ENCODE measurements around the gene CAMK2D. TPM values are rescaled to one million over a fixed set of nuclear protein-coding genes. Genes with fewer than 3 reads are reported as not detected.

Gene CAMK2D
- total and polyA plus RNA-seq, 5 donors, result 77.2 to 177 (median 150) TPM

GRCh38 chr4:113638562-113638832, 123.0 kb downstream of the CAMK2D start:
- intact Hi-C loops (cut with DNase I), result no loop called here
- Histone ChIP-seq H3K4me3 (ENCODE audit: low read length) (no peak overlapping the region), H3K4me1 (ENCODE audit: control insufficient read depth, insufficient read depth, low read length) (peaks cover 17% of the 10 kb centered on the region), H3K27ac (ENCODE audit: low read length) (no peak overlapping the region), H3K27me3 (ENCODE audit: control insufficient read depth, insufficient read depth) (no peaks in the 10 kb centered on the region), H3K9me3 (ENCODE audit: control insufficient read depth, low read length) (no peaks in the 10 kb centered on the region)
- DNase-seq (no peak), ATAC-seq (no peak)
- WGBS, result 97% methylated on average over 3 of the region's 3 CpGs

GRCh38 chr4:113637823-113638561, 123.5 kb downstream of the CAMK2D start:
- no peaks in the 10 kb centered on the region for H3K27me3 ChIP-seq (ENCODE audit: control insufficient read depth, insufficient read depth)
- H3K27ac ChIP-seq (ENCODE audit: low read length), result no peak overlapping the region
- peaks cover 17% of the 10 kb centered on the region for H3K4me1 ChIP-seq (ENCODE audit: control insufficient read depth, insufficient read depth, low read length)
- no peak for DNase-seq
- WGBS, result 84% methylated on average over 2 of the region's 2 CpGs
- no peak overlapping the region for H3K4me3 ChIP-seq (ENCODE audit: low read length)
- ATAC-seq, result no peak
- intact Hi-C loops (cut with DNase I), result no loop called here
- no peaks in the 10 kb centered on the region for H3K9me3 ChIP-seq (ENCODE audit: control insufficient read depth, low read length)

DNA sequence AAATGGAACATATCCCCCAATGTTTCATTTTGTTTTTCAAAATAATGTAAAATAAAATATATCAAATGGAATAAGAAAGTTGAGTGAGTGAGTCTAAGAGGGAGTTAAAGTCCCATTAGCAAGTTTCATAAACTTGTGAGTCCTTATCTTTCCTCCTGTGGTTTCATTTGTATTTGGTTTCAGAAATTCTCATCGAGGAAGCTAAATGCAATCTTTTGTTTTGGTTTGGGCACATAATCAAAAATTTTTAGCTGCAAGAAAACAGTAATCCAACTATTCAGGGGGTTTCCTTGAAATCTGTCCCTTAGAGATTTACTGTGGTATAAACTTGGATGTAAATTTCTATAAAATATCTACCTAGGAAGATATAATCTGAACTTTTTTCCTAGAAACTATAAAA, 124.2 kb downstream of the CAMK2D start:
- ATAC-seq, result no peak
- Histone ChIP-seq H3K27me3 (ENCODE audit: control insufficient read depth, insufficient read depth) (no peaks in the 10 kb centered on the region), H3K4me3 (ENCODE audit: low read length) (no peak overlapping the region), H3K9me3 (ENCODE audit: control insufficient read depth, low read length) (no peaks in the 10 kb centered on the region), H3K4me1 (ENCODE audit: control insufficient read depth, insufficient read depth, low read length) (peaks cover 14% of the 10 kb centered on the region), H3K27ac (ENCODE audit: low read length) (no peak overlapping the region)
- intact Hi-C loops (cut with DNase I), result no loop called here
- DNase-seq, result no peak
- 1% methylated on average over 1 of the region's 1 CpG for WGBS

GRCh38 chr4:113636877-113637276, 124.7 kb downstream of the CAMK2D start:
- peak overlapping the region; percentile 58 for H3K27ac ChIP-seq (ENCODE audit: low read length)
- intact Hi-C loops (cut with DNase I), result no loop called here
- DNase-seq, result no peak
- no peaks in the 10 kb centered on the region for H3K9me3 ChIP-seq (ENCODE audit: control insufficient read depth, low read length)
- H3K4me1 ChIP-seq (ENCODE audit: control insufficient read depth, insufficient read depth, low read length), result peaks cover 13% of the 10 kb centered on the region
- no peaks in the 10 kb centered on the region for H3K27me3 ChIP-seq (ENCODE audit: control insufficient read depth, insufficient read depth)
- ATAC-seq, result peak; percentile 24 to 31
- H3K4me3 ChIP-seq (ENCODE audit: low read length), result no peak overlapping the region

DNA sequence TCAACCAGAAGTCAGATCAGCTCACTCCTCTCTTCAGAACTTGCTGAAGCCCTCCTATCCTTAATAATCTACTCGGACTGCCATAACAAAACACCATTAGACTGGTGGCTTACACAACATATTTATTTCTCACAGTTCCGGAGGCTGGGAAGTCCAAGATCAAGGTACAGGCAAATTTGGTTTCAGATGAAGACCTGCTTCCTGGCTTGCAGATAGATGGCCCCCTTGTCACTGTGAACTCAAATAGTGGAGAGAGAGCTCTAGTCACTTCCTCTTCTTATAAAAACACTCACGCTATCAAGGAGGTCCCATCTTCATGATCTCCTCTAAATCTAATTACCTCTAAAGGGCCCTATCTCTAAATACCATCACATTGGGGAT, 125.1 kb downstream of the CAMK2D start:
- Histone ChIP-seq H3K4me1 (ENCODE audit: control insufficient read depth, insufficient read depth, low read length) (peaks cover 13% of the 10 kb centered on the region), H3K27ac (ENCODE audit: low read length) (peak overlapping the region; percentile 58), H3K4me3 (ENCODE audit: low read length) (no peak overlapping the region), H3K27me3 (ENCODE audit: control insufficient read depth, insufficient read depth) (no peaks in the 10 kb centered on the region), H3K9me3 (ENCODE audit: control insufficient read depth, low read length) (no peaks in the 10 kb centered on the region)
- intact Hi-C loops (cut with DNase I), result no loop called here
- 88% methylated on average over 3 of the region's 3 CpGs for WGBS
- ATAC-seq, result no peak
- DNase-seq, result no peak

DNA sequence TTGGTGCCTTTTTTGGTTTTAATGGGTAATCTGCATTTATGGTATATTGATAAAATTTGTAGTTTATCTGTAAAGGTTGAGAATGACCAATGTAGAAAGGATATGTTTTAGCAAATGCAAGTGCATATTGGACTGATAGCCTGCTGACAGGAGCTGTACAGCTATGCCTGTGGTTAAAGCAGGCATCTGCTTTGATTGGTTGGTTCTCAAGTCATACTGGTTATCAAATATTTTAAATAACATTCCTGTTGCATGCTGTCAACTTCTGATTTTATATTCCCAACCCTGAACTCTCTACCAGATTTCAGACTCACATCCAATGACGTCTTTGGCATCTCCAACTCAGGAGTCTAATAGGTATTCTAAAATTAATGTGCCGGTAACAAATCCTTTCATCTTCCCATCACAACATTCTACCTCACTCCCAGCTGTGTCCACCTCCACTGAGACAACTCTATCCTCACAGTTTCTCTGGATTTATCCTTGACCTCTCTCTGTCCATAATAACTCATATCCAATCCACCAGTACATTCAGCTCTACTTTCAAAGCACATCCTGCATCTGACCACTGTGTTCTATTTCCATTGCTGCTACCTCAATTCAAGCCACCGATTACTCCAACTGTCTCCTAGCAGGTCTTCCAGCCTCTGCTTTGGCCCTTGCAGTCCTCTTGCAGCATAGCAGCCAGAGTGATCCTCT, 125.7 kb downstream of the CAMK2D start:
- Histone ChIP-seq H3K4me3 (ENCODE audit: low read length) (no peak overlapping the region), H3K27ac (ENCODE audit: low read length) (peak overlapping the region; percentile 58), H3K27me3 (ENCODE audit: control insufficient read depth, insufficient read depth) (no peaks in the 10 kb centered on the region), H3K4me1 (ENCODE audit: control insufficient read depth, insufficient read depth, low read length) (peaks cover 13% of the 10 kb centered on the region), H3K9me3 (ENCODE audit: control insufficient read depth, low read length) (no peaks in the 10 kb centered on the region)
- no peak for DNase-seq
- ATAC-seq, result peak; percentile 54 to 60
- 59% methylated on average over 3 of the region's 3 CpGs for WGBS
- intact Hi-C loops (cut with DNase I), result no loop called here

DNA sequence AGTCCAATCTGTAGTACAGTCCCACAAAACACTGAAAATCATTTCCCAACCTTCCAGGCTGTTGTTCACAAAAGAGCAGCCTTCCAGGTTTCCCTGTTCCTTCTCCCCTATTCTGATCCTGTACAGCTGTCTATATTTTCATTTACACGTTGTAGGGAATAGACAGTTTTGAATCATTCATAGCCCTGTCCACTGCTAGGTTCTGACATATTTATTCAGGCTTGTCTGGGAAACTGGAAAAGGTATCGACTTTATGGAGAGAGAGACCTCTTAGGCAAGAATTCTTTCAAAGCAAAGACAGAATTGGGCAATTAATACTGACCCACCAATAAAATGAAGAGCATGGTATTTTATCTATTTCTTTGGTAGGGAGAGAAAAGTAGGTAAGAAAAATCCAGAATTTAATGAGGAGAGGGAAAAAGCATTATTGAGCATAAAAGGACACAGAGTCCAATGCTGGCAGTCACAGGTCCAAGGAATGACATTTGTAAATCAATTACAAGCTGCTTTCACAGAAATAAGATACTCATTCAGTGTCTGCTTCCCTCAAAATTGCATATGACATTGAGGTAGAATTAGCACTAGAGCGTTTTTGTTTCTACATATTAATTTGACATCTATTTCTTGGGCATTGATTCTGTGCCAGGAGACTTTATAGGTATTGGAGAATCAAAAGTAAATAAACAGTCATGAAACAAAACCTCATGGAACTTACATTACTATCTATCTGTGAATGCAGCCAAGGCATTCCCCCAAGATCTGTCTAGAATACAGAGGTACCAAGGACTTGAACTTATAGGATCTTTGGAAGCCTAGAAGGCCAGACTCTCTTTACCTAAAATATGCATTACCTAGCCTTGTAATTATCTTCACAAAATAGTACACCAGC, 127.2 kb downstream of the CAMK2D start:
- ATAC-seq, result no peak
- Histone ChIP-seq H3K4me1 (ENCODE audit: control insufficient read depth, insufficient read depth, low read length) (peaks cover 9% of the 10 kb centered on the region), H3K9me3 (ENCODE audit: control insufficient read depth, low read length) (no peaks in the 10 kb centered on the region)

DNA sequence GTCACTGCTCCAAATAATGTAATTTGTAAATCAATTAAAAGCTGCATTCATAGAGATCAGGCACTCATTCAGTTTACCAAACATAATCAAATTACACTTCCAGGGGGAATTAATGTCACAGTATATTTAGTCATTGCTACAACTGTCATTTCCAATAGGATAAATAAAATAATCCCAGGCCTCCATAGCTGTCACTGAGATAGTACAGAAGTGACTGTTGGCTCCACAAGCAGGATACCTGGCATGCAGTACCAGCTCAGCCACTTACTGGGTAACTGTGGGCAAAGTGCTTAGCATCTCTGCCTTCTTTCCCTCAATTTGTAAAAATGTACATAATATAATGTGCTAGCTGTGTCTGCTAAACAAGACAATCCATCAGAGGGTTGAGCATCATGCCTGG, 128.1 kb downstream of the CAMK2D start:
- Histone ChIP-seq H3K4me3 (ENCODE audit: low read length) (no peak overlapping the region), H3K4me1 (ENCODE audit: control insufficient read depth, insufficient read depth, low read length) (peaks cover 8% of the 10 kb centered on the region), H3K9me3 (ENCODE audit: control insufficient read depth, low read length) (no peaks in the 10 kb centered on the region), H3K27ac (ENCODE audit: low read length) (no peak overlapping the region), H3K27me3 (ENCODE audit: control insufficient read depth, insufficient read depth) (no peaks in the 10 kb centered on the region)
- ATAC-seq, result peak; percentile 39 to 70
- intact Hi-C loops (cut with DNase I), result no loop called here
- DNase-seq, result no peak

More for the DNA sequence above, 127.2 kb downstream of the CAMK2D start:
- intact Hi-C loops (cut with DNase I), result no loop called here
- Histone ChIP-seq H3K27ac (ENCODE audit: low read length) (peak overlapping the region; percentile 67), H3K4me3 (ENCODE audit: low read length) (no peak overlapping the region), H3K27me3 (ENCODE audit: control insufficient read depth, insufficient read depth) (no peaks in the 10 kb centered on the region)
- DNase-seq, result no peak
- 62% methylated on average over 3 of the region's 3 CpGs for whole genome bisulfite sequencing

DNA sequence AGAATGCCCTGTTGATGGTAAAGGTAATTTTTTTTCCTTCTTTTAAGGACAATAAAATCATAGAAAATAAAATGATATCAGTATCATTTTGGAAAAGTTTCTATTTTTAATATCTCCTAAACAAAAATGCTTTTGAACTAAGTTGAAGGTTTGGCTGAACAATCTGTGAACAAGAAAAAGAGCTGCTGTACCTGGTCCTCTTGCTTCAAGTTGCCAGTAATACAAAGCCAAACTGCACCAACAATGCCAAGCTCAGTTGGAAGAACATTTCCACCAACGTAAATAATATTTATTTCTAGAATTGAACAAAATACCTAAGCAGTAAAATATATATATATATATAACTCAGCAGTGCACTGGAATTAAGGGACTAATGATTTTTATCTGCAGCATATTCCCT, 132.8 kb downstream of the CAMK2D start:
- H3K4me1 ChIP-seq (ENCODE audit: control insufficient read depth, insufficient read depth, low read length), result peaks cover 3% of the 10 kb centered on the region
- no peak overlapping the region for H3K4me3 ChIP-seq (ENCODE audit: low read length)
- ATAC-seq (no peak), DNase-seq (no peak)
- H3K9me3 ChIP-seq (ENCODE audit: control insufficient read depth, low read length), result no peaks in the 10 kb centered on the region
- no peaks in the 10 kb centered on the region for H3K27me3 ChIP-seq (ENCODE audit: control insufficient read depth, insufficient read depth)
- no peak overlapping the region for H3K27ac ChIP-seq (ENCODE audit: low read length)
- 57% methylated on average over 1 of the region's 1 CpG for WGBS
- intact Hi-C loops (cut with DNase I), result no loop called here

DNA sequence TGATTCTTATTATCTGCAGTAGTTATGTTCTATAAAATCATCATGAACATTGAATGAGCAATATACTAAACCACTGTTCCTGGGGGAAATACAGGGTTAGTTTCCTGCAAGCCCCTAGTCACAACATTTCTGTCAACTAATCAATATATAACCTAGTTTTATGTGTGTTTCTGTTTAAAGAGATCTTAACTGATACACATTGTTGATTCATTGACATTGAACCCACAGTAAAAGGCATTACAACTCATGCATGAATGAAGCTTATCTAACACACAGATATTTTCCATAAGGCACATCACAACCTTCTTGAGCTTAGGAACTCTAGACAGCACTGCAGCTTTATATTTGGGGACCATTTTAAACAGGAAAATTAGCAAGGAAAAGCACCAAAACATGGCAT, 134.2 kb downstream of the CAMK2D start:
- ATAC-seq, result no peak
- H3K9me3 ChIP-seq (ENCODE audit: control insufficient read depth, low read length), result no peaks in the 10 kb centered on the region
- intact Hi-C loops (cut with DNase I), result no loop called here
- peaks cover 3% of the 10 kb centered on the region for H3K4me1 ChIP-seq (ENCODE audit: control insufficient read depth, insufficient read depth, low read length)
- no peaks in the 10 kb centered on the region for H3K27me3 ChIP-seq (ENCODE audit: control insufficient read depth, insufficient read depth)
- H3K4me3 ChIP-seq (ENCODE audit: low read length), result no peak overlapping the region
- H3K27ac ChIP-seq (ENCODE audit: low read length), result no peak overlapping the region
- no peak for DNase-seq

DNA sequence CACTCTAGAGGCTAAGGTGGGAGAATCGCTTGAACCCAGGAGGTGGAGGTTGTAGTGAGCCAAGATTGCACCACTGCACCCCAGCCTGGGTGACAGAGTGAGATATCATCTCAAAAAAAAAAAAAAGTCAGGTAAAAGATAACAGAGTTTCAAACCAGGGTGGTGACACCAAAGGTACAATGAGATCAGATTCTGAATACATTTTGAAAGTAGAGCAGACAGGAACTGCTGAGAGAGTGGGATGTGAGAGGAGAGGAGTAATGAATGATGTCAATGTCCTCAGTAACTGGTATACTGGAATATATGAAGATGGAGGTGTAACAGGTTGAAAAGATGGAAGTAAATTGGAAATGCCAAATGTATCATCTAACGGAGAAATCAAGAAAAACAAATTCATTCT, 135.6 kb downstream of the CAMK2D start:
- Histone ChIP-seq H3K4me3 (ENCODE audit: low read length) (no peak overlapping the region), H3K4me1 (ENCODE audit: control insufficient read depth, insufficient read depth, low read length) (peaks cover 3% of the 10 kb centered on the region), H3K27me3 (ENCODE audit: control insufficient read depth, insufficient read depth) (no peaks in the 10 kb centered on the region), H3K9me3 (ENCODE audit: control insufficient read depth, low read length) (no peaks in the 10 kb centered on the region), H3K27ac (ENCODE audit: low read length) (no peak overlapping the region)
- DNase-seq, result no peak
- WGBS, result over 99% methylated on average over 2 of the region's 2 CpGs
- intact Hi-C loops (cut with DNase I), result no loop called here
- no peak for ATAC-seq
